ENCODE results near the gene LHFPL6. TPM values are rescaled to one million over a fixed set of nuclear protein-coding genes. Genes with fewer than 3 reads are reported as not detected.

LHFPL6 gene
- total and polyA plus RNA-seq, 8 donors: 1.8 to 13.4 (median 7.1) TPM

GRCh38 chr13:39330504-39330903, 272.5 kb downstream of the LHFPL6 start:
- TF ChIP-seq, protein P1, sequence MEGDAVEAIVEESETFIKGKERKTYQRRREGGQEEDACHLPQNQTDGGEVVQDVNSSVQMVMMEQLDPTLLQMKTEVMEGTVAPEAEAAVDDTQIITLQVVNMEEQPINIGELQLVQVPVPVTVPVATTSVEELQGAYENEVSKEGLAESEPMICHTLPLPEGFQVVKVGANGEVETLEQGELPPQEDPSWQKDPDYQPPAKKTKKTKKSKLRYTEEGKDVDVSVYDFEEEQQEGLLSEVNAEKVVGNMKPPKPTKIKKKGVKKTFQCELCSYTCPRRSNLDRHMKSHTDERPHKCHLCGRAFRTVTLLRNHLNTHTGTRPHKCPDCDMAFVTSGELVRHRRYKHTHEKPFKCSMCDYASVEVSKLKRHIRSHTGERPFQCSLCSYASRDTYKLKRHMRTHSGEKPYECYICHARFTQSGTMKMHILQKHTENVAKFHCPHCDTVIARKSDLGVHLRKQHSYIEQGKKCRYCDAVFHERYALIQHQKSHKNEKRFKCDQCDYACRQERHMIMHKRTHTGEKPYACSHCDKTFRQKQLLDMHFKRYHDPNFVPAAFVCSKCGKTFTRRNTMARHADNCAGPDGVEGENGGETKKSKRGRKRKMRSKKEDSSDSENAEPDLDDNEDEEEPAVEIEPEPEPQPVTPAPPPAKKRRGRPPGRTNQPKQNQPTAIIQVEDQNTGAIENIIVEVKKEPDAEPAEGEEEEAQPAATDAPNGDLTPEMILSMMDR (IDR thresholded peaks at IDR 0.05): no peak
- Histone ChIP-seq H3K4me3 (no peak overlapping the region), H3K9me3 (no peaks in the 10 kb centered on the region), H3K36me3 (no peaks in the 10 kb centered on the region), H3K4me1 (no peaks in the 10 kb centered on the region), H3K27me3 (no peaks in the 10 kb centered on the region), H3K27ac (no peak overlapping the region)
- no peak for FAIRE-seq
- no peak for ATAC-seq
- 90 to 100% methylated on average over 2 of the region's 2 CpGs for WGBS, 2 donors
- DNase-seq: no peak
- intact Hi-C loops (cut with DNase I): no loop called here

- Histone ChIP-seq H3K27me3 (no peaks in the 10 kb centered on the region), H3K4me1 (no peaks in the 10 kb centered on the region), H3K4me3 (no peak overlapping the region), H3K36me3 (no peaks in the 10 kb centered on the region), H3K9me3 (no peaks in the 10 kb centered on the region), H3K27ac (no peak overlapping the region)
- intact Hi-C loops (cut with DNase I): no loop called here
- FAIRE-seq (no peak), DNase-seq (no peak), ATAC-seq (peak in 1 of 4 donors; percentile 38)
- WGBS, 2 donors: 47 to 52% methylated on average over 5 of the region's 5 CpGs
- TF ChIP-seq, protein P1 (IDR thresholded peaks at IDR 0.05): no peak
Measured at GRCh38 chr13:39329182-39329639, 273.8 kb downstream of the LHFPL6 start.

DNA sequence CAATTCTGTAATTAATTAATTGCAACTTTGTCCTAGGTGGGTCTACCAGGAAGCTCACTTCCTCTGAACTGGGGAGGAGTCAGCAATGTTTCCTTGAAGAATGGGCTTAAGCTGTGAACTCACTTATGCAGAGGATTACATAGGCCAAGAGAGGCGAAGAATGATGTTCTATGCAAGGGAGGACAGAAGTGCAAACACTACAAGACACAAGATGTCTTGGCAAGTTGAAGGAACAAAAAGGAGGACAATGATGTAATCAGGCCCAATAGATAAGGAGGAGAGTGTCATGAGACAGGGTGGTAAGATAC, 275.9 kb downstream of the LHFPL6 start:
- WGBS, 2 donors: 87 to 91% methylated on average over 1 of the region's 1 CpG
- no peak for ATAC-seq
- no peak for FAIRE-seq
- TF ChIP-seq, protein P1 (IDR thresholded peaks at IDR 0.05): no peak
- Histone ChIP-seq H3K27me3 (no peaks in the 10 kb centered on the region), H3K36me3 (no peaks in the 10 kb centered on the region), H3K4me3 (no peak overlapping the region), H3K4me1 (no peaks in the 10 kb centered on the region), H3K27ac (no peak overlapping the region), H3K9me3 (no peaks in the 10 kb centered on the region)
- intact Hi-C loops (cut with DNase I): no loop called here
- DNase-seq: no peak

- Histone ChIP-seq H3K9me3 (no peaks in the 10 kb centered on the region), H3K4me1 (no peaks in the 10 kb centered on the region), H3K27ac (no peak overlapping the region), H3K4me3 (no peak overlapping the region), H3K36me3 (no peaks in the 10 kb centered on the region), H3K27me3 (no peaks in the 10 kb centered on the region)
- intact Hi-C loops (cut with DNase I): no loop called here
- no peak for ATAC-seq
- WGBS, 2 donors: 67 to 76% methylated on average over 4 of the region's 4 CpGs
- DNase-seq: no peak
- TF ChIP-seq, protein P1 (IDR thresholded peaks at IDR 0.05): no peak
- no peak for FAIRE-seq
Measured at GRCh38 chr13:39326469-39327171, 276.4 kb downstream of the LHFPL6 start.

DNA sequence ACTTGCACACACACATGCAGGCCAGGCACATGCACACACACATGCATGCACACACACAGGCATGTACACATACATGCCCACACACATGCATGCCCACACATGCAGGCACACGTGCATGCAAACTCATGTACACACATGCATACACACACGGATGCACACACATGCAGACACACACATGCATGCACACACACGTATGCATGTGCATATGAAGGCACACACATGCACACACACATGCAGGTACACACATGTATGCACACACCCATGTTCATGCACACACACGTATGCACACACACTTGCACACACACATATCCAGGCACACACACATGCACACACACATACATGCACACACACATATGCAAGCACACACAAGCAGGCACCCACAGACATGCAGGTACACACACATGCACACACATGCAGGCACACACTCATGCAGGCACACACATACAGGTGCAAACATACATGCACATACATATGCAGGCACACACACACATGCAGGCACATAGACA, 278.1 kb downstream of the LHFPL6 start:
- H3K27ac ChIP-seq: no peak overlapping the region
- FAIRE-seq: no peak
- TF ChIP-seq, protein P1 (IDR thresholded peaks at IDR 0.05): no peak
- no peak for ATAC-seq
- no peak for DNase-seq
- H3K4me1 ChIP-seq: no peaks in the 10 kb centered on the region
- intact Hi-C loops (cut with DNase I): no loop called here
- H3K9me3 ChIP-seq: no peaks in the 10 kb centered on the region
- H3K36me3 ChIP-seq: no peaks in the 10 kb centered on the region
- 68 to 84% methylated on average over 4 of the region's 4 CpGs for WGBS, 2 donors
- no peaks in the 10 kb centered on the region for H3K27me3 ChIP-seq
- no peak overlapping the region for H3K4me3 ChIP-seq
